HG02623 (cell line): ENCODE measurements around the gene HID1.
"Not testable (repeated sequence)": the region's sequence is repeated elsewhere in the genome, so short reads cannot be mapped to it uniquely, and the experiment has no call there.

Source experiments
- ATAC-seq: cut with Tn5 transposase; IDR thresholded peaks from one replicate; pipeline ENCODE4 v1.9.1; 2021; ENCODE audit warnings: moderate library complexity; ENCODE audit not compliant: unreplicated experiment

The HID1 gene

DNA sequence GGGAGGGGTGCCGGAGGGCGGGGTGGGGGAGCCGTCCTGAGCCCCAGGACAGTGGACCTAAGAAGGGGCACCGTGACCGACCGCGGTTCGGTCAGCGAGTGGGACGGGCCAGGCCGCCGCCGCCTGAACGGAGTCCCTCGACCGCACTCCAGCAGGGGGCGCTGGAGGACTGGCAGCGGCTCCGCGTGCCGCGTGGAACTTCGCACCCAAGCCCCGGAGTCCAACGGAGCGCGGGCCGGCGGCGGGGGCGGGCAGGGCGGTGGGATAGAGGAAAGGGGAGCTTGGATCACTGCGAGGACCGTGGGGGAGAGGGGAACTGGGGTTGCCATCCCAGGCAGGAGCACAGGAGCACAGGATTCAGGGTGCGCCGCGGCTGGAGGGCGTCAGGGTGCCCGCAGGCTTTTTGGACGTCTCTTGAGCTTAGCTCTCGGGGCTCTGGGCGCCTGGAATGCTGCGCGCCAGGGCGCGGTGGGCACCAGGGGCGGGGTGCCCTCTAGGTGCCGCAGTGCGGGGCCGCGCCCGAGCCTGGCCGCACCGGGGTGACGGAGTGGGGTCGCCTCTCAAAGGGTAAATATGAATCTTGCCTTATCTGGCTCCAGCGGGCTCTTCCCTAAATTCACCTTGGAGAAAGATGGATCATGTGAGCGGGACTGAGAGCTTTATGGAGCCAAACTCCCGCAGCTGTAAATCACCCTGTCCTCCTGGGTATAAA, 48.9 kb downstream of the HID1 start:
- no peak for ATAC-seq

DNA sequence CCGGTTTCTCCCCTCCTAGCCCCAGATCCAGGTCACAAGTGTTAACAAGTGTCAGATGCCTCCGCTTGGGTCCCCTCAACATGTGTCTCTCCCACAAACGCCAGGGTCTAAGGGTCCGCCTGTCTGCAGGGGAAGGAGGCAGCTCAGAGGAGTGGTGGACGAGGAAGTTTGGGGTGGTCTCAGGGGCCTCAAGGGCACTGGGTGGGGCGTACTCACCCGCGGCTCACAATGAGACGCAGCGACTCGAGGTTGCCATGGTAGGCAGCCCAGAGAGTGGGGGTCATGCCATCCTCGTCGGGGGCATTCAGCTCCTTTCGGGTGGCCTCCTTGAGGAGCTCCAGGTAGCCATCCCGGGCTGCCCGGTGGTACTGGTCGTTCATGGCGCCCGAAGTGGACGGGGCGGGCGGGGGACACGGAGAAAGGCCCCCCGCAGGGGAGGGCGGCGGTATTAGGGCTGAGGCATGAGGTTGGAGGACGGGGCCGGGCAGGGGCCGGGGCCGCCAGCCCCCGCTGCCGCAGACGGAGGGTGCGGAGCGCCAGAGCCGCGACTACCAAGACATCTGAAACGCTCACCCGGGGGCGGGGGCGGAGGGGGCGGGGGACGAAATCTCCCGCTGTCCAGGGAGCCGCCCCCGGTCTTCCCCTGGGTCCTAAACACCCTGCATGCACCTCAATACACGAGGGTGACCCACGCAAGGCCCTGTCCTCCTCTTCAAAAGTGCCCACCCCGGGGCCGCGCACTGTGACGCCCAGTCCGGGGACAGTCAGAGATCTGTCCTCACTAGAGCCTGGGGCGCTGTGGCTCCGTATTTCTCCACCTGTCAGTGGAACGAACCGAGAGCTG, 49.6 kb downstream of the HID1 start, which contains the start of gene USH1G:
USH1G (minus strand) TSS at position 562 of the 844 bp plus-strand sequence; CDS start at position 380, 182 bp downstream.
- ATAC-seq: no peak

DNA sequence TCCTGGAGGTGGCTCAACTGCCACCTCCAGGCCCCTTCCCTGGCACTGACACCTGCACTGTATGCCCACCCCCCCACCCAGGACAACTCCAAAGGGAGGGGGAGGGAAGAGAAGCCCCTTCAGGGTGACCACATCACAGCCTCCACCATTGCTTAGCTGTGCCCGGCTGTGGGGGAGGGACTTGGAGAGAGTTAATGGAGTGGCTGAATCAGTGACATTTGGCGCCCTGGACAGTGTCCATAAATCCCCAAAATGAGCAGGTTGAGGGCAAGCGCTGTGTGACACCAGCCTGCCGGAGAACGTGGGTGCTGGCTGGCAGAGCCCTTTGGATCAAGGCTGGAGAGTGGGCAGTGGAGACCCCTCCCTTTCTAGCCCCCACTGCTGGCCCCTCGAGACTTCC, 50.4 kb downstream of the HID1 start:
- no peak for ATAC-seq

DNA sequence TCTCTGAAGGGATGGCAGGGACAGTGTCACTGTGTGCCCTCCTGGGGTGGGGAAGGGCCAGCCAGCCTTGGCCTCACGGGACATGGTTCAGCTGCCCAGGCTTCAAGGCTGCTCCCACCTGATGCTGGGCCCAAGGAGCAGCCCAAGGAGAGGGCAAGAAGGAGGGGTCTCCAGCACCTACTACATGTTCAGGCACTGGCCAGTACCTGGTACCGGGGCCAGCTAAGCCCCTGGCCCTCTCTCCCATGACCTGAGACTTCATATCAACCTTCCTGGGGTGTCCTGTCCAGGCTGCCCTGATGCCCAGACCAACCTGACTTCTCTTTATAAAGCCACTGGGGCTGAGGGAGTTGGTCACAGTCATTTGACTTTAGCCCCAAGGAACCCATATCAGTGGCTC, 50.8 kb downstream of the HID1 start:
- ATAC-seq: no peak

DNA sequence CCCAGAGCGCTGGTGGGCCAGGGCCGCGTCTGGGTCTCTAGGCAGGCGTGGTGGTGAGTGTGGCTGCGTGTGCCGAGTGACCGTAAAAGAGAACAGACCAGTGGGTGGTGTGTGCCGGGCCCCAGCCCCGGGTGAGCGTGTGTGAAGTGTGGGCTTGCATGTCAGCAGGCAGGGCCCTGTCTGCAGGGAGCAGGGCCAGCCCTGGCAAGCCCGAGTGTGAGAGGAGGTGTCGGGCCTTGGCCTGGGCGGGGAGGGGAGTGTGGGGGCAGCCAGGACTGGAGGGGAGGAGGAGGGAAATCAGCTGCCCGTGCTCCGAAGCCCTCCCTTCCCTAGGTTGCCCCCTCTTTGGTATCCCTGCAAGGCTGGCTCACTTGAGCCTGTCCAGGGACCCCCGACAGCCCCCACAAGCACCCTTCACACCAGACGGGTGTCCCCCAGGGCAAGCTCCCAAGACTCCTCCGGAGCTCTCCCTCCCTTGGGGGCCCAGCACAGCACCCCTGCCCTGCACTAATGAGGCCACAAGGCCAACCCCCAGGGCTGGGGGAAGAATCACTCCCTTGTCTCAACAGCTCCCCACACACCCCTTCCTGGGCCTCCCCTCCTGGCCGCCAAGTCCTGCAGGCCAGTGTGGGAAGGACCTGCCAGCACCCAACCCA, 51.4 kb downstream of the HID1 start:
- no peak for ATAC-seq

DNA sequence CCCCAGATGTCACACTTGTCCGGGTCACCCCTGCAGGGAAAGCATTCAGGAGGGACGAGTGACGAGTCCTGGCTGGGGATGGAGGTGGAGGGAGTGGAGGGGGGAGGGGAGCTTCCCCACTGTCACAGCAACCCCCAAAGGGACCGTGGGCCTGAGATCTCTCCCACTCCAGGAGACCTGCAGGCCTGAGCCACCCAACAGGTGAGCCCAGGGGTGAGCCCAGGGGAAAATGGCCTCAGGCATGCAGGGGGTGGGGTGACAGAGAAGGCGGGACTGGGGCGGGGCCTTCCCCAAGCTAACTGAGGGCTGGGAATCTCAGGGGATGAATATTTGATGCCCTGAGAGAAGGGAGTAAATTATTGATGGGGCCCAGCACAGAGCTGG, 51.9 kb downstream of the HID1 start:
- no peak for ATAC-seq

DNA sequence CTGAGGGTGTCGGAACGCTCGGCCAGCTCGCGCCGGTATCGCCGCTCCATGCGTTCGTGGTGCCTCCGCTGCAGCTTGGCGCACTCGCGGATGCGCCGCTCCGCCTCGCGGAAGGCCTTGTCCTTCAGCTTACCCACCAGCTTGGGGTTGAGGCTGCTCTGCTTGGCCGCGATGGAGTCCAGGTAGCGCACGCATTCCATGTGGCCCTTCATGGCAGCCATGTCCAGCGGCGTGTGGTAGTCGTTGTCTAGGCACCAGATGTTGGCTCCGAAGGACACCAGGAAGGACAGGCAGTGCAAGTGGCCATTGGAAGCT, 52.3 kb downstream of the HID1 start:
- no peak for ATAC-seq

DNA sequence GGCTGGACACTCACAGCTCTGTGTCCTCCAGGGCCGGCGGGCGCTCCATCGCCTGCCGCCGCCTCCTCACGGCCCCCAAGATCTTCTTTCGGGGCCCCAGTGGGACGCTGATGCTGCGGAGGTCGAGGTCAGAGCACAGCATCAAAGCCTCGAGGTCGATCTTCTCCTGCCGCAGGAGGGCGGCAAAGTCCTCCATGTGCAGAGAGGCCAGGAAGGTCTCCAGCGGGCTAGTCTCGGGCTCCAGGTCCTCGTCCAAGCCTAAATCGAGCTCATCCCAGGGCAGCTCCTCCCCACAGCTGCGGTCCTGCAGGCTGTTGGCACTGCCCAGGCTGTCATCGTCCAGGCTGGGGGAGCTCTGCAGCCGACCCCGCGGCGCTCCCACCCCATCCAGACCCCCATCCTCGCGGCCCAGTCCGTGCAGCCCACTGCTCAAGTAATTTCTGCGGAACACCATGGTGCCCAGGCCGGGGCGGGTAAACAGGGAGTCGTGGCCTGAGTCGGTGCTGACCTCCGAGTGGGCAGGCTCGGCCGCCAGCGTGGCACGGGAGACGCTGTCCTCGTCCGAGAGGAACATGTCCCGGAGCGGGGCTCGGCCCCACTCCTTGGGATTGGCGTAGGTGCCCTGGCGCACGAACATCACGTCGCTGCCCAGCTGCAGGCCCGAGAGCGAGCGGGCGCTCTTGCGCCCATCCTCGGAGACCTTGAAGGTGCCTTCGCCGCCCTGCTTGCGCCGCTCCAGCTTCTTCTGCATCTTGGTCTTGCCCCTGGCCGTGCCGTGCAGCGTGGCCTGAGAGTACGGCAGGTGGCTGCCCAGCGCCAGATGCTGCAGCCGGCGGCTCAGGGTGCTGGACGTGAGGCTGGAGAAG, 52.9 kb downstream of the HID1 start:
- no peak for ATAC-seq

DNA sequence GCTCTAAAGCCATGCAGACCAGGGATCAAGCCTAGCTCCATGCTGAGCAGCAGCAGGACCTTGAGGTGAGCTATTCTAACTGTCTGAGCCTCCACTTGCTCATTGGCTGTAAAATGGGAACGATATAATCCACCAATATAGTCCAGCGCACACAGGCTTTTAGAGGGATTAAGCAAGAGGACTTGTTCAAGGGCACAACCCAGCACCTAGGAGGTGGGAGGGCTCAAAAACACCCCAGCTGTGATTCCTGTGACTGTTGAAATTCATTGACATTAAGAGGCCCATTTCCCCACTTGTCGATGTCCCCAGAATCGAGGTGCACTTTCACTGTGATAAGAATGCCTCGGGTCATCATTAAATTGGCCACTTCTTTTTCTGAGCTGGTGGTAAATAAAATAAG, 53.7 kb downstream of the HID1 start:
- ATAC-seq: no peak

DNA sequence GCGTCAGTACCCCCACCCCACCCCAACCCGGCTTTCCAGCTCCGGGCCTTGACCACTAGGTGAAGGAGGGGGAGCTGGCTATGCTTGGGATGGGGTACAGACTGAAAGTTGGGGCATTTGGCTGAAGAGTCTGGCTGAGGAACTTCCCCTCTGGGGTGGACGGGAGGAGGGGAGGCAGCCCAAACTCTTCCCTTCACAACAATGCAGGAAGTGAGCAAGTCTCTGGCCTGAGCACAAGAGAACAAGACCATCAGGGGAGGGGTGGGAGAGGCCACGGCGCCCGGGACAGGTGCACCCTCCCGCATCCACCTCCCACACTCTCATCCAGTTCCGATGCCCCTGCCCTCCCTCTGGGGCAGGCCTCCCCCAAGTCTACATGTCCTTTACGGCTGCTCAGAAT, 55.1 kb downstream of the HID1 start:
- no peak for ATAC-seq

DNA sequence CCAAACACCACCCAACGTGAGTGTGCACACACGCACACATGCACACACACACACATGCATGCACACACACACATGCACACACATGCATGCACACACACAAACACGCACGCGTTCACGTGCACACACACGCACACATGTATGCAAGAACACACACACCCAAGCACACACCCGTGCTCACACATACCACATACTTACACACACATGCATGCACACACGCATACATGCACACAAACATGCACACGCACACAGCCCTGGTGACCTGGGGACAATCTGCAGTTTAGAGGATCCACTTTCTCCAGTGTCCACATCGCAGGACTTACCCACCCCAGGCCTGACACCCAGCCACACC, 55.7 kb downstream of the HID1 start:
- no peak for ATAC-seq

DNA sequence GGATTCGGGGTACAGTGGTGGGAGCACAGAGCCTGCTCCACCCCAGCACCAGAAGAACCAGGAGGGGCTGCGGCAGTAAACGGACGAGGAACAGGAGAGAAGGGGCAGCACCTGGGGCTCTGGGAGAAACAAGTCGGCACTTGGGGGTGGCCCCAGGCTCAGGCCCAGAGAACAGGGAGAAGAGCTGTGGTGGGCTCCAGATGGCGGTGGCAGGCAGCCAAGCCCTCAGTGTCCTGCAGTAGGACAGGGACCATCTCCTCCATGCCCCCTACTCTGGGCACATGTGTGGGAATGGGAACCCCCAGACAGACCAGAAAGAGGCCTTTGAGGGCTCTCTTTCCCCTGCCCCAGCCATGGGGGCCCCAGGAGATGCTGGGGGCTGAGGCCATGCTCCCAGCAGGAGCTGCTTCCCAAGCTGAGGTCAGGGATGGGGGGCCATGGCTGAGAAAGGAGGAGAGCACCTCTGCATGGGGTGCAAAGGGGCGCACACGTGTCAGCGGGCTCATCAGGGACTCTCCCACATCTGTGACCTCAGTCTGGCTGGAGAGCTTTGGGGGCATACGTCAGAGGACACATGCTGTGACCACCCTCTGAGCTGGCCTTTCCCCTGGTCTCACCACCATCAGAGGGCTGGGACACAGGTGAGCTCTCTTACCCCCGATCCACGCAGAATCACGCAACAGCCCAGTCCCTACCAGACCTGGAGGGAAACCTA, 56.3 kb downstream of the HID1 start:
- no peak for ATAC-seq

DNA sequence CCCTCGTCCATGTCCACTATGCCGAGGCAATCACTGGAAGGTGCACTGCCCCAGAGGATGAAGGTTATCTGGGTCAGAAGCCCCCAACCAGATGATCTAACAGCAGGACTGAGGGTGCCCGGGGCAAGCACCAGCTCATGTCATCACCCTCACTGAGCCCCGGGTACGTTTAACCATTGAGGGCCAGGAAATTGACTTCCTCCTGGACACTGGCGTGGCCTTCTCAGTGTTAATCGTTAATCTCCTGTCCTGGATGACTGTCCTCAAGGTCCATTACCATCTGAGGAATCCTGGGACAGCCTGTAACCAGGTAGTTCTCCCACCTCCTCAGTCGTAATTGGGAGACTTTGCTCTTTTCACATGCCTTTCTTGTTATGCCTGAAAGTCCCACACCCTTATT, 61.1 kb downstream of the HID1 start:
- ATAC-seq: not testable (repeated sequence)

DNA sequence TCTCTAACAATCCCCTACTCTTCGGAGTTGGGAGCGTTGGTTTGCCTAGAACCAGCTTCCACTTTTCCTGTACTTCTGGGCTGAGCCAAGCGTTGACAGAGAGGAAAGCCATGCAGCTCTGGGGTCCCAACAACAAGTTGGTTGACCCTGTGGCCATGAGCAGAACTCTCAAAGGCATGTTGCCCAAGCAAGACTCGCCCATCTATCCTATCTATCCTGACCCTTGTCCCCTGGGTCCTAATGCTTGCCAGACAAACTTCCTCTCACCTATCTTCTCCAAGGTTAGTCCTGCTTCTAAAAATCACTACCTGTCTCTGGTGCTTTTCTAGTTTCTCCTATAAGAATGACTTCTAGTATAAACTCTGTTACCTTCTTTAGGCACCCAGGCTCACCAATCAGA, 63.5 kb downstream of the HID1 start:
- not testable (repeated sequence) for ATAC-seq

DNA sequence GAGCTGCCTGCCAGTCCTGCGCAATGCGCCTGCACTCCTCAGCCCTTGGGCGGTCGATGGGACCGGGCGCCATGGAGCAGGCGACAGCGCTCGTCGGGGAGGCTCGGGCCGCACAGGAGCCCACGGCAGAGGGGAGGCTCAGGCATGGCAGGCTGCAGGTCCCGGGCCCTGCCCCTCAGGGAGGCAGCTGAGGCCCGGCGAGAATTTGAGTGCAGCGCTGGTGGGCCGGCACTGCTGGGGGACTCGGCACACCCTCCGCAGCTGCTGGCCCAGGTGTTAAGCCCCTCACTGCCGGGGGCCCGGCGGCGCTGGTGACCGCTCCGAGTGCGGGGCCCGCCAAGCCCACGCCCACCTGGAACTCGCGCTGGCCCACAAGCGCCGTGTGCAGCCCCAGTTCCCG, 65.5 kb downstream of the HID1 start:
- ATAC-seq: no peak

DNA sequence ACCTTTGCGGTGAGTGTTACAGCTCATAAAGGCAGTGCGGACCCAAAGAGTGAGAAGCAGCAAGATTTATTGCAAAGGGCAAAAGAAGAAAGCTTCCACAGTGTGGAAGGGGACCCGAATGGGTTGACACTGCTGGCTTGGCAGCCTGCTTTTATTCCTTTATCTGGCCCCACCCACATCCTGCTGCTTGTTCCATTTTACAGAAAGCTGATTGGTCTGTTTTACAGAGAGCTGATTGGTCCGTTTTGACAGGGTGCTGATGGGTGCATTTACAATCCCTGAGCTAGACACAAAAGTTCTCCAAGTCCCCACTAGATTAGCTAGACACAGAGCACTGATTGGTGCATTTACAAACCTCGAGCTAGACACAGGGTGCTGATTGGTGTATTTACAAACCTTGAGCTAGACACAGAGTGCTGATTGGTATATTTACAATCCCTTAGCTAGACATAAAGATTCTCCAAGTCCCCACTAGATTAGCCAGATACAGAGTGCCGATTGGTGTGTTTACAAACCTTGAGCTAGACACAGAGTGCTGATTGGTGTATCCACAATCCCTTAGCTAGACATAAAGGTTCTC, 66.3 kb downstream of the HID1 start:
- ATAC-seq: not testable (repeated sequence)

DNA sequence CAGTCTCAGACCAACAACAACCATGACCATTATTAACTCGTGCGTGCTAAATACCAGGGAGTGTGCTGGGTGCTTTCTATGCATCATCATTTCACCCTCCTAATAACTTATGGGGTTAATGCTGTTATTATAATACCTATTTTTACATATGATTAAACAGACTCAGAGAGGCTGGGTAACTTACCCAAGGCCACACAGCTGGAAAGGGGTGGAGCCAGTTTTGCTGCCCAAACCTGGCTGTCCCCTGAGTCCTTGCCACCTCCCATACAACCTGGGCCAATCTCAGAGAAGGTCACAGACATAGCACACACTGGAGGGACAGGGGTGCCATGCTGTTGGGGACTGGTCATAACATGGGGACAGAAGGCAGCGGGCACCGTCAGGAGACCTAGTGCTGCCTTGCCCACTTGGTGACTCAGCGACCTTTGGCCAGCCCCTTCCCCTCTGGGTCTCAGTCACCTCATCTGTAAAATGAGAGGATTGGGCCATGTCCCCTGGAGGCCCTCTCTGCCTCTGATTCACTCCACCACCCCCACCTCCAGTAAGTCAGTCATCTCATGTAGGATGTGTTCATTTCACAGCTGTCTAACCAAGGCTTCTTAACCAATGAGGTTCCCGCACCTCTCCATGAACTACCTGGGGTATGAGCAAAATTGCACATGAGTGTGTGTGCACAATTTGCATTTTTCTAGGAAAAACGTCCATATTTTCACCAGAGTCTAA, 67.7 kb downstream of the HID1 start:
- no peak for ATAC-seq

DNA sequence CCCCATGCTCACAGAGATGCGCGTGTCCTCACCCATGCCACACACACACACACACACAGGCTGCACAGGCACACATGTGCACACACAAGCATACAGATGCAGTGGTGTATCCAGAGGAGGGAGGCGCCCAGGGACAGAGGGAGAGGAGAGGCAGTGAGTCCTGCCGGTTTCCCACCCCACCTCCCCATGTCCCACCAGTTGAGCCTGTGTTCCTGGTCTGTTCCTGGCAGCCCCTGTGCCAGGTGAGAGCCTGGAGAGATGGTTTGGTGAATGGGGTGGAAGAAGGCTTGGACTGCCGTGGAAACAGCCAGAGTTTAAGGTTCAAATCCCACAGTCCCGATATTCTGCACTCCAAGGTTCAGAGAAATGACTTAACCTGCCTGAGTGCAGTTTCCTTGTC, 68.9 kb downstream of the HID1 start:
- no peak for ATAC-seq

DNA sequence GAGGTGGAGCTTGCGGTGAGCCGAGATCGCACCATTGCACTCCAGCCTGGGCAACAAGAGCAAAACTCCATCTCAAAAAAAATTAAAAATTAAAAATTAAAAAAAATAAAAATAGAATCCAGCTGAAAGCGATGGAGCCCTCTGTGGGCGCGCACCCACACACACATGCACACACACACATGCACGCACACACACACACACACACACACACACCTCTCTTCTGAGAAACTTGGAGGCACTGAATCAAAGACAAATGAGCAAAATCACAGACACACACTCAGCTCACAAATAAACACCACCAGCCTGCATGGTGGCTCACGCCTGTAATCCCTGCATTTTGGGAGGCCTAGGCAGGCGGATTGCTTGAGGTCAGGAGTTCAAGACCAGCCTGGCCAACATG, 69.5 kb downstream of the HID1 start:
- no peak for ATAC-seq
